ENCODE data around the gene IFT74.

GRCh38 chr9:27041746-27042145 is 85.5 kb downstream of the IFT74 start:
- TF ChIP-seq CTCF (IDR thresholded peaks at IDR 0.05 in 8 of 11, conservative IDR thresholded peaks at IDR 0.05 in 3 of 11) (no peak), POLR2A (IDR thresholded peaks at IDR 0.05) (no peak)

All from spleen (tissue), 7 donors.